HK-2 (cell line): ENCODE measurements around the gene DPM1.

Source experiments
- DNase-seq: peaks from one replicate; pipeline ENCODE4 v3.0.0-alpha.2; 2018; ENCODE audit not compliant: unreplicated experiment

The DPM1 gene

GRCh38 chr20:50898475-50898874 lies 59.9 kb downstream of the DPM1 start:
- no peak for DNase-seq

GRCh38 chr20:50895111-50895830 lies 63.1 kb downstream of the DPM1 start:
- DNase-seq = no peak

DNA sequence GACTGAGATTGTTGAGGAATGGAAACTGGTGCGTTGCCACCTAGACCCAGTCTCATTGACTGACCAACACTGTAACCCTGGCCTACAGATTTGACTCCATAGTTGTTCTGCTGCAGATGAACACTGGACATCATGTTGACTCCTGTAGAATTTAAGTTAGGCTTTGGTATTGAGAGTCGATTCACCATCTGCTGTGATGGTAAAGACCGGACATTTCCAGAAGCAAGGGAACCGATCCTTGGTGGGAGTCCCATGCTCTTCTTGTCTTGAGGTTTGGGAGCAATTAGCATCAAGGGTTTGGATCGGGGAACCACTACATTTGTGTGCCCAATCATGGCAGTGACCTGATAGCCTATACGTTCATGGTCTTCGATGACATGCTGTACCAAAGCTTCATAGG lies 64.7 kb downstream of the DPM1 start:
- no peak for DNase-seq

DNA sequence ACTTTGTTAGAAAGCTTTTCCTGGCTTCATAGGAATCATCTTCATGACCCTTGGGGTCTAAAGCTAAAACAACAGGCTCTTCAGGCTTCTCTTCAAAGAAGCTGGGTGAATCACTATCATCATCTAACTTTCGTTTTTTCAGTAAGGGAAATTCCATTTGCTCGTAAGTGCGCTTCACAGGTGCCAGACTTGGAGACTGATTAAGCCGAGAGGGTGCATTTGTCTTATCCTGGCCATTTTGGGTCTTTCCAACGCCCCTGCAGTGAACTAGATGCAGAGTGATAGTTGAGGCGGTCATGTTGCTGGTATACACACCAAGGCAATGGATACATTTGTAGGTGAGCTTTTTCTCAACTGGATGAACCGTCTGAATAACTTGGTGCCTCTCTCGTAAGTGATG lies 65.9 kb downstream of the DPM1 start:
- no peak for DNase-seq

DNA sequence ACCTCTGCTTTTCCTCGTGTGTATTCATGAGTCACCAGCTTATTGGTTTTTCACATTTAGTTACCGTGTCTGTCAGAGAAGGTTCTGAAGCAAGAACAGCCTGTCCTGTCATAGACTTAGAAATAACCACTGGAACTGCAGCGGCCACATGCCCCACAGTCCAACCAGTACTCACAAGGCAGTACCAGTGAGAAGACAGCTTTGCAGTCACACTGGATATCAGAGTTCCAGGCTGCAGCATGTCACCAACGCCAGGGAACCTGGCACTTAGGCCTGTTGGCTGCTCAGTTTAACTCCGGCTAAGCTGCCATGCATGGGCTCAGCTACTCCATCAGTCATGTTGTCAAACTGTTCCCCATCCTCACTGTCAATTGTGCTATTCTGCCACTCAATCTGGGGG lies 67.2 kb downstream of the DPM1 start:
- DNase-seq = no peak

DNA sequence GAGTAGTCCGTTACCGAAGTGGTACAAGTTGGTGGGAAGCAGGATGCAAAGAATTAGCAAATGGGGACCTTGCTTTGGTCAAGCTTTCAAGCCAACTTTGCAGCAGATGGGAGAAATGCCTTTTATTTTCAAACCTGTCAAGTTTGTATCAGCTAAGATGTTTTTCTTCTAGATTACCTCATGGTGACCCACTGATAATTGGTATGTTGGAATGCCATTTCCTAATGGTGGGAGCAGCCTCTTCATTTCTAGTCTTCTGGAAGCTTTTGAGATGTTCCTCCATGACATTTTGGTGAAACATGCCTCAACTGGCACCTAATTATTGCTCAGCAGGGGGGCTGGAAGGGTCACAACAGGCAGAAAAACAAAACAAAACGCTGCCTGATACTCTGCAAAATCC lies 70.8 kb downstream of the DPM1 start:
- DNase-seq = no peak

DNA sequence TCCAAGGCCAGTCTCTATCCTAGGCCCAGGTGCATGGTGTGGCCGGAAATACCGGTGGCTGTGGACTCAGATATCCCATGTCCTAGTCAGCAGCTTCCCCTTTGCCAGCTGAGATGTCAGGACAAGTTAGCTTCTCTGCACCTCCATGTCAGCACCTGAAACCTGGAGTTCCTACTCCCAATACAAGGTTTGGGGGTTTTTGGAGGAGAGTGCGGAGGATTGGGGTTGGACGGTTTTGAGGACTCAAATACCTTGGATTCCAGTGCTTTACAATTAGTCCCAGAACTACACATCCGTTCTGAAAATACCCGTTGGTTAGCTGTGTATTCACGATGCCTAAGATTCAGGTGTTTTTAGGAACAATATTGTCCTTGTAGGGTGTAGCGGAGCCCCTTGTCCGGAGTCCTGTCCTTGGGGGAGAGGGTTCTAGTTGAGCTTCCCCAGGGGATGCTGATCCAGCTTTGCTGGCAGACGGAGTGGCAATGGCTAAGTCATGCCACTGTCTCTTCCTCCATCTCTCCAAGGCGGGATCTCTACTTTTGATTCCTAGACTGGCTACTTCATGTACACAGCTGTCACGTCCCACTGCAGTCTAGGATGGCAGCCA lies 72.0 kb downstream of the DPM1 start:
- no peak for DNase-seq

DNA sequence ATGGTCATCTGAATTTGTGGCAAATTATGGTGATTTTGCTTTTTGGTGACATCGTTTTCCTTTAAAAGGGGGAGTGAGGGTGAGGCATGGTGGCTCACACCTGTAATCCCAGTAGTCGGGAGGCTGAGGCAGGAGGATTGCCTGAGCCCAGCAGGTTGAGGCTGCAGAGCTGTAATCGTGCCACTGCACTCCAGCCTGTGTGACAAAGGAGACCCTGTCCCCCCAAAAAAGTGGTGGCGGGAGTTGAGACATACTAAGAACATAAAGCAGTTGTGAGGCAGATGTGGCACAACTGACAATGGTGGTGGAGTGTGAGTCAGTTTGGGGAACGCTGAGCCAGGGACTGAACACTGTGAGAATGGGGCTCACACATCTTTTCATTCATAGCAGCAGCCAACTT lies 72.6 kb downstream of the DPM1 start:
- DNase-seq = no peak

GRCh38 chr20:50885068-50885467 lies 73.3 kb downstream of the DPM1 start:
- DNase-seq = no peak
